HFFc6 (cell line): ENCODE data around the gene IFNL4. TPM values are rescaled to one million over a fixed set of nuclear protein-coding genes. Genes with fewer than 3 reads are reported as not detected.

Source experiments
- DNase-seq: peaks from one replicate; pipeline ENCODE4 v3.0.0-alpha.2; 2018
- H3K27ac Mint-ChIP-seq: 2 replicates; pipeline ENCODE4 v1.8.0; 2020; ENCODE audit warnings: mild to moderate bottlenecking, mixed read lengths
- H3K27me3 Mint-ChIP-seq: 2 replicates; pipeline ENCODE4 v1.8.0; 2021; ENCODE audit warnings: mild to moderate bottlenecking, moderate library complexity, mixed read lengths; ENCODE audit not compliant: insufficient read depth
- H3K36me3 Mint-ChIP-seq: 2 replicates; pipeline ENCODE4 v1.8.0; 2021; ENCODE audit warnings: low read depth, mixed read lengths
- H3K4me1 Mint-ChIP-seq: 2 replicates; pipeline ENCODE4 v1.8.0; 2020; ENCODE audit warnings: low read depth, mixed read lengths
- H3K4me3 Mint-ChIP-seq: 2 replicates; pipeline ENCODE4 v1.8.0; 2020; ENCODE audit warnings: mild to moderate bottlenecking, moderate library complexity, mixed read lengths
- H3K9me3 Mint-ChIP-seq: 2 replicates; pipeline ENCODE4 v1.8.0; 2020; ENCODE audit warnings: mild to moderate bottlenecking, mixed read lengths
- CTCF ChIP-seq: fragments of 200-600 bp; sonication (generic); IDR thresholded peaks from 2 replicates; pipeline ENCODE4 v1.5.0; 2021; ENCODE audit warnings: antibody characterized with exemption, mild to moderate bottlenecking
- total RNA-seq, 6 experiments: library from RNA; stranded (reverse); fragmentation: NEBNext Ultra II Directional; extraction: Animal tissue kit (Norgen Biotek cat#: 25700); gene quantifications; 2 replicates in 1 of 6; 3 replicates in 5 of 6; pipeline ENCODE4 v1.2.3, GENCODE V29; 2021

Gene IFNL4
- total RNA-seq, 6 experiments from 2014 or later: not detected

GRCh38 chr19:39206122-39206521 lies 42.5 kb downstream of the IFNL4 start:
- DNase-seq: no peak
- no peaks in the 10 kb centered on the region for H3K4me1 Mint-ChIP-seq
- no peak overlapping the region for H3K4me3 Mint-ChIP-seq
- H3K27ac Mint-ChIP-seq: no peak overlapping the region
- no peaks in the 10 kb centered on the region for H3K9me3 Mint-ChIP-seq
- no peak for TF ChIP-seq CTCF
- H3K27me3 Mint-ChIP-seq: peaks cover 59% of the 10 kb centered on the region
- no peaks in the 10 kb centered on the region for H3K36me3 Mint-ChIP-seq

DNA sequence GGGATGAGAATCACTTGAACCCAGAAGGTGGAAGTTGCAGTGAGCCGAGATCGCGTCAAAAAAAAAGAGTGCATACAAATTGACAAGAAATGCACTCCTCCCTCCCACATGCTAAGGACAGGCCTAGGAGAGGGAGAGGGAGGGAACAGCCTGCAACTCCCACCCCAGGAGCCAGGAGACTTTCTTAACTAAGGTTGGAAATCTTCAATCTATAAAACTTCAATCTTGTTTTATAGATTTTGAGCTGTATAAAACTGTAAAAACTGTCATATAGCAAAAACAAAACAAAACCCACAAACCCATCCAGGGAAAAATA lies 43.2 kb downstream of the IFNL4 start:
- H3K36me3 Mint-ChIP-seq: no peaks in the 10 kb centered on the region
- H3K9me3 Mint-ChIP-seq: no peaks in the 10 kb centered on the region
- H3K4me3 Mint-ChIP-seq: no peak overlapping the region
- TF ChIP-seq CTCF: no peak
- no peak overlapping the region for H3K27ac Mint-ChIP-seq
- no peak for DNase-seq
- no peaks in the 10 kb centered on the region for H3K4me1 Mint-ChIP-seq
- peaks cover 65% of the 10 kb centered on the region for H3K27me3 Mint-ChIP-seq

- Mint-ChIP-seq H3K9me3 (no peaks in the 10 kb centered on the region), H3K4me3 (no peak within 1 kb of the TSS), H3K4me1 (no peaks in the 10 kb centered on the region), H3K27ac (no peak within 1 kb of the TSS), H3K27me3 (peaks cover 58% of the 10 kb centered on the region), H3K36me3 (no peaks in the 10 kb centered on the region)
- no peak for TF ChIP-seq CTCF
- no peak for DNase-seq
These were observed 45.0 kb downstream of the IFNL4 start, which contains the start of gene SYCN for GRCh38 chr19:39203372-39204341. Gene SYCN, minus strand, starts transcription at chr19:39204263. Its CDS starts 9 bp downstream, at chr19:39204254.

DNA sequence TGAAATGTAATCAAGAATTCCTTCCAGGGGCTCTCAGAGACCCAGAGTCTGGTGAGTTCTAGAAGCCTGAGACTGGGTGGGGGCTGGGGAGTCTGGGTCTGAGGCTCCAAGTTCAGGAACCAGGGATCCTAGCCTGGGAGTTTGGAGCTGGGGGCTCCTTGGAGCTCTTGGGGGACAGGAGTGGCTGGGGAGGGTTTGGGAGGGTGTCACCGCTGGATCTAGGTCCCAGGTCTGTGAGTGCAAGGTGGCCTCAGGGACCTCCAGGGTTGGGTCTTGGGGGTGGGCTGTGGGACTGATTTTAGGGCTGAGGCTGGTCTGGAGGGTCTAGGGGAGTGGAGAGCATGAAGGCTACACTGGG lies 45.7 kb downstream of the IFNL4 start:
- H3K27ac Mint-ChIP-seq: no peak overlapping the region
- no peaks in the 10 kb centered on the region for H3K4me1 Mint-ChIP-seq
- H3K27me3 Mint-ChIP-seq: peaks cover 59% of the 10 kb centered on the region
- H3K9me3 Mint-ChIP-seq: no peaks in the 10 kb centered on the region
- DNase-seq: no peak
- TF ChIP-seq CTCF: no peak
- H3K4me3 Mint-ChIP-seq: no peak overlapping the region
- H3K36me3 Mint-ChIP-seq: no peaks in the 10 kb centered on the region

- Mint-ChIP-seq H3K4me1 (peaks cover 7% of the 10 kb centered on the region), H3K27ac (no peak overlapping the region), H3K27me3 (peaks cover 51% of the 10 kb centered on the region), H3K9me3 (no peaks in the 10 kb centered on the region), H3K4me3 (no peak overlapping the region), H3K36me3 (no peaks in the 10 kb centered on the region)
- no peak for TF ChIP-seq CTCF
- DNase-seq: no peak
These were observed 47.9 kb downstream of the IFNL4 start for GRCh38 chr19:39200803-39201115.
